Body of pancreas (tissue), 4 donors: Measurements from ENCODE around the gene ANKRD44.

Experiments
- POLR2A ChIP-seq, 3 donors: fragments of 450-650 bp; IDR thresholded peaks; one replicate each; pipeline ENCODE4 v1.6.1; 2016; ENCODE audit warnings: antibody characterized with exemption in 3 of 3, mild to moderate bottlenecking in 2 of 3
- TF ChIP-seq, protein P1 (sequence below), 7 experiments: fragments of 450-650 bp in 4 of 7; fragments of 200-600 bp in 3 of 7; sonication (generic) in 3 of 7; IDR thresholded peaks; one replicate each; pipeline ENCODE4 v1.5.1; 2016 to 2019; ENCODE audit warnings: antibody characterized with exemption in 7 of 7

DNA sequence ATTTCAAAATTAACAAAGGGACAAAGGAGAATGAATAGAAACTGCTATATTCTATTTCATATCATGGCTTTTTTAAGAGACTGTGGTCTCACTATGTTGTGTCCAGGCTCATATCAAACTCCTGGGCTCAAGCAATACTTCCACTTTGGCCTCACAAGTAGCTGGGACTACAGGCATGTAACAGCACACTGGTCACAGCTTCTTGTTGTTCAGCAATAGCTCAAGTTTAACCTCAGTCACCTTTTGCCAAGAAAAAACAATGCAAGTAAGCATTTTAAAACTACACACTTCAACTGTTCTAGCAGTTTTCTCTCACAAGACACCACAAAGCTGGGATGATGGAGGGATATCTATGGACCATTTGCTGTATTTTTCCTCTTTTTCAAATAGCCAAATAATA is 77.1 kb downstream of the ANKRD44 start:
- TF ChIP-seq POLR2A (IDR thresholded peaks at IDR 0.05) = no peak
- TF ChIP-seq, protein P1, sequence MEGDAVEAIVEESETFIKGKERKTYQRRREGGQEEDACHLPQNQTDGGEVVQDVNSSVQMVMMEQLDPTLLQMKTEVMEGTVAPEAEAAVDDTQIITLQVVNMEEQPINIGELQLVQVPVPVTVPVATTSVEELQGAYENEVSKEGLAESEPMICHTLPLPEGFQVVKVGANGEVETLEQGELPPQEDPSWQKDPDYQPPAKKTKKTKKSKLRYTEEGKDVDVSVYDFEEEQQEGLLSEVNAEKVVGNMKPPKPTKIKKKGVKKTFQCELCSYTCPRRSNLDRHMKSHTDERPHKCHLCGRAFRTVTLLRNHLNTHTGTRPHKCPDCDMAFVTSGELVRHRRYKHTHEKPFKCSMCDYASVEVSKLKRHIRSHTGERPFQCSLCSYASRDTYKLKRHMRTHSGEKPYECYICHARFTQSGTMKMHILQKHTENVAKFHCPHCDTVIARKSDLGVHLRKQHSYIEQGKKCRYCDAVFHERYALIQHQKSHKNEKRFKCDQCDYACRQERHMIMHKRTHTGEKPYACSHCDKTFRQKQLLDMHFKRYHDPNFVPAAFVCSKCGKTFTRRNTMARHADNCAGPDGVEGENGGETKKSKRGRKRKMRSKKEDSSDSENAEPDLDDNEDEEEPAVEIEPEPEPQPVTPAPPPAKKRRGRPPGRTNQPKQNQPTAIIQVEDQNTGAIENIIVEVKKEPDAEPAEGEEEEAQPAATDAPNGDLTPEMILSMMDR (IDR thresholded peaks at IDR 0.05) = no peak
